RCC 7860 (cell line): ENCODE results near the gene MORC1.
A peak's percentile ranks its signal among the peaks of the same experiment; 100 is the strongest.
"Not testable (repeated sequence)": the region's sequence is repeated elsewhere in the genome, so short reads cannot be mapped to it uniquely, and the experiment has no call there.

Source experiments
- DNase-seq: peaks from one replicate; pipeline ENCODE4 v3.0.0-alpha.2; 2015; ENCODE audit warnings: low spot score
- FAIRE-seq: peaks from 2 replicates; lab custom pipeline; 2012; peaks lifted over from hg19 to GRCh38; lab: Jason Lieb, UNC

The MORC1 gene

DNA sequence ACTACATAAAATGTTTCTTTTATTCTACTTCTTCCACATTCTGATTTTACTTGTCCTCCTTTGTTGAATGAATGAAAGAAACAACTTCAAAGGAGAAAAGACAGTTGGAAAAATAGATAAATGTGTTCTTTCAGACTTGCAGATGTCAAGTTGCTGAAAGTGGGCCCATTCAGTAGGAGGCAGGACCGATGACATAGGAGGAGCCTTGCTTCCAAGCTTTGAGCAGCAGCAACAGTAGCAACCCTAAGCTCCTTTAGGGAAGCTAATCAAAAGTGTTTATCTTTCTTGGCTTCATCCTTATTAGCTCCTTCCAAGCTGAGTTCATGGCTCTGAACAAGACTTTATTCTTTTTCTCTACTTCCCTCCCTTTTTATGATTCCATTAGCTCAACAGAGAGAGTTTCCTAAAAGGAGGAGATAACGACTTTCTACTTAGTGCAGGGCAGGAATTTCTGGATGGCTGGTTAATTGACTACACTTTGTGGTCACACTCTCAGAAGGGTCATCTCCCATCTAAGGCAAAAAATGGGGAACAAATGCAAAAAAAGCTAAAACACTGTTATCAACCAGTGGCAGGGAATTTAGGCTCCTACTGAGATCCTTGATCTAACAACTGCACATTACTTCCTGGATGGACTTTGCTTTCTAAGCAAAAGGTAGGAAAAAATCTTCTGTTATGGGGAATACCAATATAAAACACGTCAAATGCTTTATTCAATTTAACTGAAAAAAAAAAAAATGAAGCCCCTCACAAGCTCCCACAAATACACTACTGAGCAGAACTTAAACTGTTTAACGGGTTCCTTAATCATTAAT lies 4.8 kb downstream of the MORC1 start:
- DNase-seq = no peak
- no peak for FAIRE-seq

DNA sequence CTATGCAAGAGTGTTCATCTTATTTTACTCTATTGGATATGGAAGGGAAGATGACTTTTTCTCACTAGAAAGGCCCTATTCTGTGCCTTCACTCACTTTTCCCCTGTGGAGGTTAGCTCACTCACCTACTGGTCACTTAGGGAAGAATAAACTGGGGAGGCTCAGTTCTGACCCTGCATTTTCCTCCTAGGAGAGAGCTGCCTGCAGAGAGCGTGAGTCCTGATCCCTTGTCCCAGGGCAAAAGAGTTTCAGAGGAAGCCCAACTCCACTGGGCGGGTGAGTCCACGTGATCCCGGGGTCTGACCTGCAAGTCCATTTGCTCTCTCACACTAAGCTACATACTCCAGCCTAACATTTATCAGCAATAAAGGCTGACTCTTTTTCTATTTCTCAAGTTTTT lies 8.4 kb downstream of the MORC1 start:
- no peak for FAIRE-seq
- DNase-seq = no peak

DNA sequence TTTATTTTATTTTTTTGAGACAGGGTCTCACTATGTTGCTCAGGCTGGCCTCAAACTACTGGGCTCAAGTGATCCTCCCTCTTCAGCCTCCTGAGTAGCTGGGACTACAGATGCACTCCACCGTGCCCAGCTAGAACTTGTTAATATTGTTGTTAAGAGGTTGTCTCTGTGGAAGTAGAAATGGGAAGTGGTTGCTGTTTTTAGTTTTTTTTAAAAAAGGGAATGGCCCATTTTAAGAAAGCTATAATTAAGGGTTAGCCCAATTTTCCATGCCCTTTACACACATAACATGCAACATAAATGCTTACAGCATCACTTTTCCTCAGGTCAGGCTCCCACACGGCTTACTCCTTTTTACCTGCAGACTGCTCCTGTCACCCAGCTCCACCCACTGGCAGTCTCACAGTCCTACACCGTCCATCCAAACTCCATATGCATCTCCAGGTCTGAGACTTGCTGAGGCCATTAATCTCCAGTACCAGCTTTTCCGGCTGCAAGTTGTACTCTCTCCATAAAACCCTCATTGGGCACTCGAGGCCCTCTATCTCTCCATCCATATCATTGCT lies 19.8 kb downstream of the MORC1 start:
- FAIRE-seq (no peak), DNase-seq (no peak)

DNA sequence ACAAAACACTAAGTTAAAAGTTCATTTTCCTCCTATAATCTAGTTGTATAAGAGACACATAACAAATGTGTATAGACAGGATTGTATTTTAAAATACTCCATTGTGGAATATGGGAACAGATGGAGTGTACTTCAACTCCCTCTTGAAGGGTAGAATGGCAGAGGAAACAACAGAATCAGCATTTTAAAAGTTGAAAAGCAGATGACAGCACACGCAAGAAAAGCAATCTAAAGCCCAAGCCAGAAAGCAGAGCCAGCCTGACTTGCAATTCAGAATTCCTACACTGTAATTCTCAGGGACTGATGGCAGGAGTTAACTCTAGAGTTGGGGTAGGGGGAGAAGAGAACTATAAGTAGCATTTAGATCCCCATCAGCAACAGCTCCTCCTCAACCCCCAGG lies 22.8 kb downstream of the MORC1 start:
- FAIRE-seq (no peak), DNase-seq (no peak)

DNA sequence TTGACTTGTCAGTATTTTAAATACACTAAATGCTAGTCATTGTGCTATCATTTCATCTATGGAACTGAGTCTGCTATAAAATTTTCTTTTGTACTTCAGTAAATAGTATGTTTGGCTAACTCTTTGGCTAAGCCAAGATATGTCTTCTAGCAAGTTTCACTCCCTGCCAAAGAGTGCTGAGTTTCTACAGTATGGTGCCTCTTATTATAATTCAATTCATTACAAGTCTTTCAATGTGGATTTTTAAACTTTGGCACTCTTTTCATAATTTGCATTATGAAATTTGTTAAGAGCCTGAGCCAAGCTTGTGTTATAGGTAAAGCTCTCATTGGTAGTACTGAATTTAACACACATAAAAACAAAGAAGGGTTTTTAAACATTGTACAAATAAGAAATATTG lies 24.4 kb downstream of the MORC1 start:
- FAIRE-seq (no peak), DNase-seq (no peak)

DNA sequence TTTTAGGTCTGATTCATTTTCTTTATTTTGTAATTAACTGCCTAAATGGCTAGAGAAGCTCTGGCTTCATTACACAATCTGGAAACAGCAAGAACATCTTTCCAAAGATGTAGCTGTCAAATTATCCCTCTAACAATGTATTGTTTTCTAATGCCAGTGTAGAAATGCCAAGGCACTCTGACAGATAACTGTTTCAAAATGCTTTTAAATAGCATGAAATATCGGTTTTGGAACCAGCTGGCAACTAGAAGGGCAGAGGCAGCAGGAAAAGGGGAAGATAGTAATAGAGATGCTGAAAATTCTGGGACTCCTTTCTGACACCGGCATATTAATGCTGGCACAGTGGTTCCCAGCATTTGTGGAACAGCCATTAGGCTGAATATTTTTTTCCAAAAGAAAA lies 26.1 kb downstream of the MORC1 start:
- no peak for FAIRE-seq
- no peak for DNase-seq

DNA sequence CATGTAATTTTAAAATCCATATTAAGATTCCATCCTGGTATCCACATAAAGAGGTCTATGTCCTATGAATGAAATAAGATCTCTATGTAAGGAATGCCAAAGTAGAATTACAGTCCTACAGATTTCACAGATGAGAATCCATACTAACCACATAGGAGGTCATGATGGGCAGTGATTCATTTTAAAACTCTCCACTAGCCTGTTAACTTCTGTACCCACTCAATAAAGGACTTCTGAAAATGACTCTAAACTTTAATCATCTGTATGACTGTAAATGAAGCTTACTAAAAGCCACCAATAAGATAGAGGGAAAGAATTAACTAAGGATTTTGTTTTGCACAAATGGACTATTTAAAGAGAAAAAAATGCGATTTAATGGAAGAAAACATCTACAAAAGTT lies 28.7 kb downstream of the MORC1 start:
- DNase-seq (no peak), FAIRE-seq (no peak)

DNA sequence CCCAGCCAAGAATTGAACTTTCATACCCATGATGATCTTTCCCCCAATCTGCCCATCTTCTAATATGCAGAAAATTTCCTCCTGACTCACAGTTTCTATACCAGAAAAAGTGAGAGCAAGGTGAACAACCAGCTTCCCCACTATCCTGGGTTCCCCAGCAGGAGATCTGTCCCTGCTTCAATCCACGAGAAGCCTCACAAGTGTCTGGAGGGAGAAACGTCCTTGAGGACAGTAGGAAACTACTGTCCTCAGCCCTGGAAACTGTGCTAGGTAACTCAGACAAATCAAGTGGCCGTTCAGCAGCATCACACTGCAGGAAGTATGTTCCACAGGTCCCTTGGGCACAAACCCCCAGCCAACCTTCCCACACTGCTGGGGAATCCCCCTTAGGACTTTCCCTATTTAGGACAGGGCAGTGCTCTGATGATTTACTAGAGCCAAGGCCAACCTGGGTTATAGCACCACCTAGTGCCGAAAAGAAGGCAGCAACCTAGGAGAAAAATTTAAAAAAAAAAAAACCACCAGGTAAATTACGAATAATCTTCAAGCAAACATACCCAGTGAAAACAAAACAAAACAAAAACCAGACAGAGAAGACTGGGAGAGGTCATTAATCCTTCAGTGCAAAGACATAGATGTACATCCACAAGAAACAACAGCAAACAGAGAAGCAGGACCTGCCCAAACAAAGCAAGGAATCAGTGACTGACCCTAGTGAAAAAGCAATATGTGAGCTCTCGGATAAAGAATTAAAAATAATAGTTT lies 36.0 kb downstream of the MORC1 start:
- DNase-seq (peak; percentile 76), FAIRE-seq (peak; percentile 75)

DNA sequence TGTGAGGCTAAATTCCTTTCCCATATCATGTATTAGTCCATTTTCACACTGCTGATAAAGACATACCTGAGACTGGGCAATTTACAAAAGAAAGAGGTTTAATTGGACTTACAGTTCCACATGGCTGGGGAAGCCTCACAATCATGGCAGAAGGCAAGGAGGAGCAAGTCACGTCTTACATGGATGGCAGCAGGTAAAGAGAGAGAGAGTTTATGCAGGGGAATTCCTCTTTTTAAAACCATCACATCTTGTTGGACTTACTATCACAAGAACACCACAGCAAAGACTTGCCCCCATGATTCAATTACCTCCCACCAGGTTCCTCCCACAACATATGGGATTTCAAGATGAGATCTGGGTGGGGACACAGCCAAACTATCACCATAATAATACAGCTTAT lies 37.8 kb downstream of the MORC1 start:
- FAIRE-seq, DNase-seq: not testable (repeated sequence)

DNA sequence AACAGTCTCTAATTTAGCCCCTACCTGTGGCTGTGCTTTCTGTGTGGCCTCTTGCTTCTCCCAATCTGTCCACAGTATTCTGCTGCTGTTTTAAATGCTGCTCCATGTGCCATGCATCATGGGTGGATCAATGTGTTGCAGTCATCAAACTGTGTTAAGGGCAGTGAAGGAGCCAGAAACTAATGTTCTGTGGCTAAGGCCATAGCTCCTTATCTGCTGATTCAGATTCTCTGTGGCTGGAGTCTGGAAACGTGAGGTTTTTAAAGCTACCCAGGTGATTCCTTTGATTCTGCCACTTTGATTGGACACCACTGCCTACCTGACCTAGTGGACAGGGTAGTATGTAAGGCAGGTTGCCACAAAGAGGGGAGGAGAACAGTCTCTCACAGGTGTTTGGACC lies 44.8 kb downstream of the MORC1 start:
- DNase-seq (no peak), FAIRE-seq (no peak)

DNA sequence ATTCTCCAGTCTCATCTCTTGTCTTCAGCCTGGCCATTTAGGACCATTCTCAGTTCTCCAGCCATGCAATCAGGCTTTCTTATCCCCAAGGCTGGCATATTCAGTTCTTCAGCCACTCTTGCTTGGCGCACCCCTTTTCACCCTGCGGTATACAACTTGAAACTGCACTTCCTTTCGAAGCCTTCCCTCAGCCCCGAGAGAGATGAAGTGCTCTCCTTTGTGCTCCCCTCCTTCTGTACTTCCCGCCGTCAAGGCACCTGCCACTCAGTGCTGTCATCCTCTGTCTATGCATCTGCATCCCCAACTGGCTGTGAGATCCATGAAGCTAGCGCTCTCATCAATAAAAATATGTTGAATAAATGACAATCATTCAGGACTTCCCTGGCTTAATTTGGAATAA lies 45.7 kb downstream of the MORC1 start:
- FAIRE-seq (no peak), DNase-seq (no peak)

DNA sequence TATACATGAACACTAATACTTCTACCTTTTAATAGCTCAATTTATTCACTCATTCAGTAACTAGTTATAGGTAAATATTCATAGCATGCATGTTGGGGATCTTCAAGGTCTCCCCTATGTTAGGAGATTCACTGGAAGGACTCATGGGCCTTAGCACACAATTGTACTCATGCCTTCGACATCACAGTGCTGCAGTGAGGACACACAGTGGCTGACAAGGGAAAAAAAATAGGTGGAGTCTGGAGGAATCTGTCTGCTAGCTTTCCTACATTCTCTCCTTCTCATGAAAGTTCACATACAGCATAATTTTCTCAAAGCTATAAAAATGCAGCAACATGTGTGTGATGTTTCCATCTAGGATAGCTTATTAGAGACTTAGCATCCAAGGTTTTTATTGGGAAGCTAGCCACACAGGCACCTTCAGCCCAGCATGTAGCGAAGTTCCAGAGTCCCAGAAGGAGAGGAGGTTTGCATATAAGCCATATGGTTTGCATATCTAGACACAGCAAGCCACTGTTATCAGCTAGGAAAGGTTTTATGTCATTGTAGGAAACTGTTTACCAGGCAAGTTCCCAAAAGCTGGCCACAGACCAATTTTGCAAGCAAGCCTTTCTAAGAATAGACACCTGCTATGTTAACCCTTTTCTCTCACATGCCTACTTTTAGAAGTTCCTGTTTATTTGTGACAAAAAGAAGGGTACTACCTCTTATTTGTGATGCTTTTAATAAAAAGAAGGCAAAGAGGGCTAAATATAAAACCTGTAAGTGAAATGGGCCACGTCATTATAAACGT lies 46.4 kb downstream of the MORC1 start:
- DNase-seq (no peak), FAIRE-seq (no peak)

DNA sequence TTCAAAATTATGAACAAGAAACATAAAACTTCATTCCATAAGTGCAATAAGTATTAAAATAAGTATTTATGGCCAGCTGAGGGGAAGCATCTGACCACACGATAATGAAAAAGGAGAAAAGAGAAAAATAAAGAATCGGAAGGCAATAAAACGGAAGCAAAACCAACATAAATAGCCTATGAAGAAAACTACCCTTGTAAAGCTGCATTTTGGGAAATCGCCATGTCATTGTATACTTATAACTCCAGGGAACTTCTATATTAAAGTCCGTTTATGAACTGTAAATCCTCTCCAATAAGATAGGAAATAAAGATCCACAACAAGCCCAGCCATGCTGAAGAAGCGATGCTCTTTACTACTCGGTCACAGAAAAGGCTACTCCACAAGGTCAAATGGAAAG lies 47.7 kb downstream of the MORC1 start:
- FAIRE-seq = no peak
- DNase-seq = no peak

DNA sequence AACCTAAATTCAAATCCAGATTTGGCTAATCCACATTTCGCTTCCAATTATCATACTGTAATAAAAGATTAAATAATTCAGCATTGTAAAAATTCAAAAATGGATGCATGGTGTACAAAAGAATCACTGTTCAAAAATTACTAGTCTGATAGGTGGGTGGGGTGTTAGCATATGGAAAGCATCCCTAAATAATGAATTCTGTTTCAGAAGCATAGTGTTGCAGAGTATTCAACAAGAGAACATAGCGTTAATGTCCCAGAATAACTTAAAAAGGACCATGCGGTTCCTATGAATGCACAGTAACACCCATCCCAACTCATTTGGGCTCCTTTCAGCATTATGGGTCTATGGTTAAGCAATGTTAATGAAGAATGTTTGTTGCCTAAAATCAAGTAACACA lies 51.1 kb downstream of the MORC1 start:
- no peak for DNase-seq
- FAIRE-seq = no peak

DNA sequence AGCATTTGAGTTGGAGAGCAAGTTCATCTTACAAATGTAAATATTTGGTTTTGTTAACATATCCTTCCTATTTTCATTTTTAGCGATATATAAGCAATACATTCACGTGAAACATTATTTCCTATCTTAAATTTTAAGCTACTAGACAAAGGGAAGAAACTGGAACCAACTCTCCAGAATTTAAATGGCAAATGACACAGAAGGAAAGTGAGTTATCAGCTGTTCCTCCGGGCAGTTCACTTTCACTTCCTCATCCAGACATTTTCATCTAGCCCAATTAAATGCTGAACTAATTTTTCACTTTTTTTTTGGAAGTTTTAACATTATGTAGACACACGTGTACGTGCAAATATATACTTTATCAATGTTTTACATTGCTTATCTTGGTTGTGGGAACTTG lies 58.7 kb downstream of the MORC1 start:
- DNase-seq (no peak), FAIRE-seq (no peak)

DNA sequence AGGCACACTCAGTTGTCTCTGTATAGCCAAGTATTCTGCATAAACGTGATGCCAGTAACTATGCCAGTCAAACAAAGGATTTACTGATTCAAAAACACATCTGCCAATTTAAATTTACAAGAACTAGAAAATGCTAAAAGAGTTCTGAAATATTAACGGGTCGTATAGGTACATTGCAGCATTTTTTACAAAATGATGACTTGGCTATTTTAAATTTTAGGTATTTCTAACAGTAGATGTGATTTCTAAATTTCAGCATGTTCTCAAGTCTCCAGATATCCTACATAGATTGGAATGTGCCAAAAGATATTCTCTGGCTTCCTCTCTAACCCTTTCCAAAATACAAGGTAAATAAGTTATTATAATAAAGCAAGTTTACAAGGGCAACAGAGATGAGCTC lies 60.3 kb downstream of the MORC1 start:
- no peak for FAIRE-seq

DNA sequence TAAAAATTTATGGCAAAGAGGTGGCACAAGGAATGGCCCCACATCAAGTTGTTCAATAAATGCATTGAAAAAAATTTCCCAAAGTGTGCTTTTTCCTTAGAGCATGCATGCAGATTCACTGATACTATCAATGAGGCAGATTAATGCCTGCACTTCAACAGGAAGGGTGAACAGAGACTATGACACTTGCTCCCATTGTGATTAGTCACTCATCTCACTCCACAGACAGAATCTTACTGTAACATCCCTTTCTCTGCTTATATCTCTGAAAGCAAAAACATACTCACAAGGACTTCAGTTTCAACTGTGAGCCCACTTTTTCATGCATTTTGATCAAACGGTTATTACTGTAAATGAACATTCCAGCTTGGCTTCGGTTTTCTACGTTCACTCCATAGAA lies 60.9 kb downstream of the MORC1 start:
- DNase-seq = no peak
- no peak for FAIRE-seq

More for the DNA sequence above, 60.3 kb downstream of the MORC1 start:
- DNase-seq = no peak

DNA sequence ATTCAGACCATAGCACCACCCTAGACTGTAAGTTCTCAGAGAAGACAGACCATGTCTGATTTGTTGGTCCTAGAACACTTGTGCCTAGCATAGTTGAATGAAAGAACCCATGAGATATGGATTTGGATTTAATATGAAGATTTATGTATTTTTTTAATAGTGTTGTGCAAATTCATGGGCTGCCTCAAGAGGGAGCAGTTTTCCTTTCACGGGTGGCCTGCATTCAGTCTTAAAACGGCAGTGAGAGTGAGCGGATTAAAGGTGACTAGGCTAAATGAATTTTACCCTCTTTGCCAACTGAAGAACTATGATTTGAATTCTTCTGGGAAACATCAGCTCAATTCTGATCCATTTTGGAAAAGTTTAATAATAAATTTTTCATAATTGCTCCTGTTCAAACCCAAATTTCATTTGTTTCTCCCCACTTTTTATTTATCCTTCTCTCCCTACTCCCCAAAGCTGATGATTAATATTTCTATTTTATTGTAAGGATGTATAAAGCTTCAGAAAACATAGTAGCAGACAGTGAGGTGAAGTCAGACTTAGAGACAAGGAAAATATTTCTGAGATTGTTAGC lies 67.3 kb downstream of the MORC1 start:
- DNase-seq (peak; percentile 21), FAIRE-seq (peak; percentile 50)

DNA sequence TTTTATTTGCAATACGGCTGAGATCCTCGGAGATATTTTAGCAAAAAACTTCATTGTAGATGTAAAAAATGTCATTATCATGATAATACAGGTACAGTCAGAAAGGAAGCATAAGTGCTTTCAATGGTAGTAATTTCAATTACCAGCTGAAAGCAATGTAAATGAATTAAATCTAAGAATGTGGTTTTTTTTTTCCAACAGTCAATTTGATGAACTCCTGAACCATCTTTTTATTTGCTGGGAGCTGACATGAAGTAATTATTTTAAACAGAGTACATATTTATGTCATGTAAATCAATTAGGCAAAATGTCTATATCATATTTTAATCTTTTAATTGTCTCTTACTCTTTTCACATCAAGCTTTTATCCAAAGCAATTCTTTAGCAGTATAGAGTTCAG lies 70.6 kb downstream of the MORC1 start:
- FAIRE-seq (no peak), DNase-seq (no peak)

DNA sequence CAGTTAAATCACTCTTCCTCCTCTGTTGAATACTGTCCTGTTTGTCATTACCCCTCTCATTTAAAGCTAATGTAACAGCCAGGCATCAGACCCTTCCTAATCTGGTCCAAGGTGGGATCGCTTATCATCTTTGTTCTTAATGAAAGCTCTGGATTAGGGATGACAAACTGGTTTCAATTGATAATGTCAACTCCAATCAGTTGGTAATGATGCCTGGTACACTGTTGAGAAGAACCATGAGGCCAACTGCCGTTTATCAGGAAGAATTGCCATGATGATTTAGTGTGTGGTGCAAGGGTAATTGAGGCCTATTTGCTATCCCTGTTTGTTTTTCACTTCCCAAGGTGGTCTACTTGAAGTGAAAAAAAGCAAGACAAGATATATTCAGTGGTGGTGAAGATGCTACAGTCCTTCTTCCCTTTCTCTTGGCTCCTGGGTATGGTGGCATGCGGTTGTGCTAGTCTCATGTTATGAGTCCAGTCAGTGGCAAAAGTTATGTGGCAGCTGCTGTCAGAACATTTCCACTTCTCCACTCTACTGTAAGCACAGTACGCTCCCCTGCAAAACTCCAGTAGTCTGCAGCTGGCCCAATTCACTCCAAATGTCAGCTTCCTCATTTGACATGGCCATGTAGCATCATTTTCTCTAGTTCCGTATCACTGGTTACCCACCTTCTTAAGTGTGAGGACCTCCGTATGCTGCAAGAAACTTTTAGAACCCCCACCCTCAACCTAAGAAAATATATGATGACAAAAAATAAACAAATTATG lies 72.5 kb downstream of the MORC1 start:
- DNase-seq (no peak), FAIRE-seq (no peak)
